Aorta (tissue), 5 donors: ENCODE measurements around the gene CNNM2. TPM values are rescaled to one million over a fixed set of nuclear protein-coding genes. Genes with fewer than 3 reads are reported as not detected.

Source experiments
- ATAC-seq: fragments of 200-7000 bp; cut with Tn5 transposase; one replicate; pipeline ENCODE4 v1.9.1; 2022; ENCODE audit warnings: moderate library complexity; ENCODE audit not compliant: low FRiP score
- DNase-seq, 2 donors: peaks; one replicate each; pipeline ENCODE4 v3.0.0-alpha.2; 2020
- H3K27ac ChIP-seq, 2 donors: one replicate each; pipeline ENCODE4 v1.5.1; 2013; ENCODE audit warnings: low read length in 2 of 2, mild to moderate bottlenecking in 2 of 2, moderate library complexity in 2 of 2, control low read depth in 1 of 2, inconsistent platforms in 1 of 2, low read depth in 1 of 2
- H3K27me3 ChIP-seq, 2 donors: one replicate each; pipeline ENCODE4 v1.6.1; 2013; ENCODE audit warnings: control low read depth in 1 of 2, low read length in 1 of 2, mild to moderate bottlenecking in 1 of 2, moderate library complexity in 1 of 2; ENCODE audit not compliant: insufficient read depth in 2 of 2, control insufficient read depth in 1 of 2
- H3K36me3 ChIP-seq, 2 donors: one replicate each; pipeline ENCODE4 v1.6.1; 2013; ENCODE audit warnings: control low read depth in 1 of 2, low read length in 1 of 2, mild to moderate bottlenecking in 1 of 2; ENCODE audit not compliant: insufficient read depth in 2 of 2, control insufficient read depth in 1 of 2
- H3K4me1 ChIP-seq, 2 donors: one replicate each; pipeline ENCODE4 v1.6.1; 2013; ENCODE audit warnings: low read length in 2 of 2, control low read depth in 1 of 2, mild to moderate bottlenecking in 1 of 2, moderate library complexity in 1 of 2; ENCODE audit not compliant: insufficient read depth in 2 of 2, control insufficient read depth in 1 of 2
- H3K4me3 ChIP-seq, 2 donors: one replicate each; pipeline ENCODE4 v1.5.1; 2013; ENCODE audit warnings: low read length in 2 of 2, control low read depth in 1 of 2, mild to moderate bottlenecking in 1 of 2
- H3K9me3 ChIP-seq: one replicate; pipeline ENCODE4 v1.6.1; 2013; ENCODE audit warnings: mild to moderate bottlenecking, low read length; ENCODE audit not compliant: control insufficient read depth
- WGBS, 2 donors: extraction: QIAGEN DNeasy Blood & Tissue Kit; methylation state at CpG; one replicate each; pipeline ENCODE4 v1.1.7; 2013; 5-methylcytosine and 5-hydroxymethylcytosine counted together
- intact Hi-C, 2 donors: fragments of 100-400 bp; cut with DNase I; formaldehyde crosslinking; loops; one replicate each; pipeline versions ENCODE4 v1.14.2 to v1.15.0; 2022
- polyA plus RNA-seq, 2 donors: library from polyadenylated mRNA; stranded (reverse); fragments of 200-250 nt; gene quantifications; one replicate each; pipeline ENCODE4 v1.2.3, GENCODE V29; 2013
- total RNA-seq, 2 donors: library from RNA; stranded (reverse); fragmentation: NEBNext Ultra II Directional; extraction: Animal tissue kit (Norgen Biotek cat#: 25700); gene quantifications; one replicate each; pipeline ENCODE4 v1.2.1, GENCODE V29; 2021
- donor health status: healthy with polysubstance abuse.
- donor health status: Bipolar disorder and iron deficiency.
- donor health status: DM: no; HTN: no; CAD: no.
- donor health status: DM: no; HTN: no; CAD: no.
- donor health status: DM: yes; HTN: yes; CAD: no.

Gene CNNM2
- total and polyA plus RNA-seq, 4 donors = 3.0 to 30.8 (median 9.6) TPM

- Histone ChIP-seq H3K9me3 (no peaks in the 10 kb centered on the region), H3K36me3 (no peaks in the 10 kb centered on the region), H3K27ac (peak overlapping the region; percentile 80 to 89), H3K4me1 (peaks cover 3 to 7% of the 10 kb centered on the region in 2 donors), H3K27me3 (no peaks in the 10 kb centered on the region), H3K4me3 (no peak overlapping the region)
- no peak for DNase-seq
- WGBS, 2 donors = 4 to 8% methylated on average over 8 of the region's 8 CpGs
- ATAC-seq = peak; percentile 53
- intact Hi-C loops = no loop called here
These were observed 126.9 kb downstream of the CNNM2 start for GRCh38 chr10:103044942-103045489.

DNA sequence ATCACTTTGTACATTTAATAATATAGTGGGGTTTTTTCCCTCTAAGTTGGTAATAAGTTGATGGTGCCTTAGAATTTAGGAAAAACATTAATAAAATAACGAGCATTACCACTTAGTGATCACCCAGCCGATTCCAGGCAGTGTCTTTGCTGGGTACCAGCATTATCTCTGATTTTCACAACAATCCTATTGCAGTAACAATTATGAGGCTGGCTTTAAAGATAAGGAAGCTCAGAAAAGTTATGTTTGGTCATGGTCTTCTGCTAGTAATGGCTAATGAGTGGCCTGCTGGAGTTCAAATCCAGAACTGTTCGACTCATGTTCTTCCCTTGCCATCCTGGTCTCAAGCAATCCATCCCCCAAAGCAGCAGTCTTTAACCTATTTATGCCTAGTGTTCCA, 127.9 kb downstream of the CNNM2 start:
- no peak for ATAC-seq
- H3K4me3 ChIP-seq = no peak overlapping the region
- DNase-seq = no peak
- H3K27ac ChIP-seq = peak overlapping the region; percentile 79 to 91
- intact Hi-C loops = no loop called here
- H3K4me1 ChIP-seq = peaks cover 3 to 4% of the 10 kb centered on the region in 2 donors
- H3K36me3 ChIP-seq = no peaks in the 10 kb centered on the region
- WGBS, 2 donors = 62 to 66% methylated on average over 3 of the region's 3 CpGs
- no peaks in the 10 kb centered on the region for H3K9me3 ChIP-seq
- H3K27me3 ChIP-seq = no peaks in the 10 kb centered on the region

- H3K9me3 ChIP-seq = no peaks in the 10 kb centered on the region
- intact Hi-C loops = no loop called here
- H3K36me3 ChIP-seq = no peaks in the 10 kb centered on the region
- peaks cover 2 to 3% of the 10 kb centered on the region in 2 donors for H3K4me1 ChIP-seq
- peak overlapping the region in 1 of 2 donors; percentile 20 for H3K27ac ChIP-seq
- no peaks in the 10 kb centered on the region for H3K27me3 ChIP-seq
- DNase-seq (no peak), ATAC-seq (no peak)
- WGBS, 2 donors = 91 to 96% methylated on average over 3 of the region's 3 CpGs
- no peak overlapping the region for H3K4me3 ChIP-seq
These were observed 129.3 kb downstream of the CNNM2 start for GRCh38 chr10:103047381-103047780.

GRCh38 chr10:103049237-103049636, 131.1 kb downstream of the CNNM2 start:
- Histone ChIP-seq H3K4me3 (no peak overlapping the region), H3K9me3 (no peaks in the 10 kb centered on the region), H3K36me3 (no peaks in the 10 kb centered on the region), H3K4me1 (peaks cover under 1 to 2% of the 10 kb centered on the region in 2 donors), H3K27me3 (no peaks in the 10 kb centered on the region), H3K27ac (no peak overlapping the region)
- ATAC-seq (no peak), DNase-seq (no peak)
- WGBS, 2 donors = 96 to 97% methylated on average over 6 of the region's 6 CpGs
- intact Hi-C loops = no loop called here

DNA sequence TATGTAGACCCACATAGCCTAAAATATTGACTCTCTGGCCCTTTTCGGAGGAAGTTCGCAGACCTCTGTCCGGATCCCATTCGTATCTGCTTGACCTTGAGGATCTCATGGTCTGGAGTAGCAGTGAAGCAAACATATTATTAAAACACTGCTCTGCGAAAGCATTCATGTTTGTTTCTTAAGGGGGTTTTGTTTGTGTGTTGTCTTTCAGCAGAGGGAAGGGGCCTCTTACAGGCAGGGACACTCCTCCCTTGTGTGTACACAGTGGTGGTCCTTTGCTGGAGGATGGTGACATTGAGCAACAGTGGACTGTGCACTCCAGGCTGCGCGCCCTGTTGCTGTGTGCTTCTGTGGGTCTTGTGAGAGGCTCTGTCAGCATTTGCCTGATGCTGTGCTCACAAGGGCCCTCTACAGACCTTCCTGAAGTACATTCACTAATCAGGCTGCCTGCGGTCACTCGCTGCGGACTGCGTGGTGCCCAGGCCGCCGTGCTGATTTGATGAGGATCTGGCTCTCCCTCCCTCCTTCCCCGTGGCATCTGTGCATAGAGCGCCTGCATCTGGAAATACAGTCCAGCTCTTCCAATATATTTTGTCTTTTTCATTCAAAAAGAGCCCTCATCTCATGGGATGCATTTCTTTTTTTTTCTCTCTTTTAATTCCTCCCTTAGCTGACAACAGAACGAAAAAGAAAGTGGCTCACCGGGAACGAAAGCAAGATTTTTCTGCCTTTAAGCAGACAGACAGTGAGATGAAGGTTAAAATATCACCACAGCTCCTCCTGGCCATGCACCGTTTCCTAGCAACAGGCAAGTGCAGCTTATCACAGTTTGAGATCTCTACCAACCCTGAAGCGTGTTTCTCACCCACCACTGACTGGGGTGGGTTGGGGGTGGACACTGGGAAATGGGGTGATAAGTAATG, 135.8 kb downstream of the CNNM2 start:
- Histone ChIP-seq H3K4me1 (no peaks in the 10 kb centered on the region), H3K4me3 (peak overlapping the region; percentile 5 to 12), H3K27ac (peak overlapping the region in 1 of 2 donors; percentile 52), H3K27me3 (no peaks in the 10 kb centered on the region), H3K36me3 (no peaks in the 10 kb centered on the region), H3K9me3 (no peaks in the 10 kb centered on the region)
- ATAC-seq (peak; percentile 90), DNase-seq (peak; percentile 87 to 88)
- intact Hi-C loops = no loop called here
- 14 to 15% methylated on average over 20 of the region's 20 CpGs for WGBS, 2 donors

GRCh38 chr10:103054621-103055020, 136.5 kb downstream of the CNNM2 start:
- no peaks in the 10 kb centered on the region for H3K36me3 ChIP-seq
- WGBS, 2 donors = 17 to 36% methylated on average over 3 of the region's 3 CpGs
- H3K9me3 ChIP-seq = no peaks in the 10 kb centered on the region
- H3K27ac ChIP-seq = peak overlapping the region in 1 of 2 donors; percentile 58
- H3K4me3 ChIP-seq = no peak overlapping the region
- ATAC-seq (no peak), DNase-seq (no peak)
- intact Hi-C loops = no loop called here
- no peaks in the 10 kb centered on the region for H3K27me3 ChIP-seq
- no peaks in the 10 kb centered on the region for H3K4me1 ChIP-seq

DNA sequence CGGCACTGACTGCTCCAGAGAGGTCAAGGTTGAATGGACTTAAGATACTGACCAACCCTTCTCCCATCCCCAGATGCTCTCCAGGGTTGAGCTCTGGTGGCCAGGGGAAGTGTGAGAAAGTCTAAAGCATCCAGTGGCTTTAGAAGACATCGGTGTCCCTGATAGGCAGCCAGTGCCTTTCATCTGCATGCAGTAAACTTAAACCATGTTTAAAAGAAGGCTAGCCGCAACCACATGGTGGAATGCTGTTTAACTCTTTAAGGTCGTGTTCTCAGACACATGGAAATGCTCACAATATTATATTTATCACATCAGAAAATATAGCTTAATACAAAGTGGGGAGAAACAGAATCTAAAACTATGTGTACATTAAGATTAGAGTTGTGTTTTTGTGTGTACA, 137.0 kb downstream of the CNNM2 start:
- H3K27me3 ChIP-seq = no peaks in the 10 kb centered on the region
- 18 to 24% methylated on average over 4 of the region's 4 CpGs for WGBS, 2 donors
- DNase-seq (no peak), ATAC-seq (no peak)
- H3K4me3 ChIP-seq = no peak overlapping the region
- no peaks in the 10 kb centered on the region for H3K36me3 ChIP-seq
- intact Hi-C loops = no loop called here
- no peaks in the 10 kb centered on the region for H3K9me3 ChIP-seq
- H3K4me1 ChIP-seq = no peaks in the 10 kb centered on the region
- no peak overlapping the region for H3K27ac ChIP-seq

DNA sequence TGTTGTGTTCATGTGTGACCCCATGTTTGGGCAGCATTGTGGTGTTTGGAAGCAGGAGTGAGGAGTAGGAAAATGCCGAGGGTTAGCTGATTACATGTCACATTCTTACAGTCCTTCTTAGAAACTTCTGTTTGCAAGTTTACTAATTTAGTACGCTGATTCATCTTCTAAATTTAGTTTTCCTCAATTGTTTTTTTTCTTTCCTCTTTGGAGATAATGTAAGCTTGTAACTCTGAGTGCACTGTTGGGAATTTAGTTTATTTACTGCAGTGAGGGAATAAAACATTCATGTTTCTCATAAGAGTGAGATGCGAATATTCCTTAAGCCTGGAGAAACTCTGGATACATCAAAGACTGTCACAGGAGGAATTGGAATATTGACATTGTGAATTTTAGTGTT, 139.9 kb downstream of the CNNM2 start:
- Histone ChIP-seq H3K4me1 (no peaks in the 10 kb centered on the region), H3K4me3 (no peak overlapping the region), H3K36me3 (no peaks in the 10 kb centered on the region), H3K27ac (peak overlapping the region in 1 of 2 donors; percentile 71), H3K9me3 (no peaks in the 10 kb centered on the region), H3K27me3 (no peaks in the 10 kb centered on the region)
- intact Hi-C loops = no loop called here
- ATAC-seq = no peak
- 28 to 40% methylated on average over 3 of the region's 3 CpGs for WGBS, 2 donors
- no peak for DNase-seq

DNA sequence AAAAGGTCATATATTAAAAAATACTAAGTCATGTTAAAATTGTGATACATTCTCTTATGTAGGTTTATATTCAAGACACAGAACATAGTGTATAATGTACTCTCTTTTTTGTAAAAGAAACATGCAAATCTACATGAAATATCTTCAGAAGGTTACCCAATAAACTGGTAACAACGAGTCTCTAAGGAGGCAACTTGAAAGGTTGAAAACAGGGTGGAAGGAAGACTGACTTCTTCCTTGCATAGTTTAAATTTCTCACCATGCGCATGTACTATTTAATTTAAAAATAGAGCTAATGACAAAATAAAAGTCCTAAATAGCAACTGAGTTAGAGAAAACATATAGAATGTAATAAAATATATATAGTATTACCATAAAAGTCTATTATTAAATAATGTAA, 142.5 kb downstream of the CNNM2 start:
- Histone ChIP-seq H3K27ac (no peak overlapping the region), H3K36me3 (peaks cover 0 to 3% of the 10 kb centered on the region in 2 donors), H3K4me1 (no peaks in the 10 kb centered on the region), H3K9me3 (no peaks in the 10 kb centered on the region), H3K4me3 (no peak overlapping the region), H3K27me3 (no peaks in the 10 kb centered on the region)
- ATAC-seq = no peak
- intact Hi-C loops = loop anchor here in 1 of 2 donors (10.0 kb wide), 1 partner anchor 226 kb away; the partner anchor contains the start of gene CYP17A1
- WGBS, 2 donors = 49 to 58% methylated on average over 2 of the region's 2 CpGs
- no peak for DNase-seq
